Cardiac atrium fibroblast (primary cell): ENCODE results near the gene MAB21L2. TPM values are rescaled to one million over a fixed set of nuclear protein-coding genes. Genes with fewer than 3 reads are reported as not detected.

Experiments used
- total RNA-seq: library from RNA; depleted of rRNA; stranded (reverse); fragments of >200 nt; gene quantifications from 2 replicates; pipeline ENCODE4 v1.2.3, GENCODE V29; 2015

Gene MAB21L2
- under 0.01 TPM in 1 of 2 replicates, not detected in the other for total RNA-seq

GRCh38 chr4:150582146-150582872 is at the start of gene MAB21L2:
MAB21L2 (plus strand) TSS chr4:150582151; CDS start chr4:150583030, 879 bp downstream.

